VCaP (cell line): Measurements from ENCODE around the gene TPK1.

Experiments
- H3K27ac ChIP-seq: fragments of 450-650 bp; 2 replicates; pipeline ENCODE4 v1.5.1; 2017
- CTCF ChIP-seq: fragments of 450-650 bp; conservative IDR thresholded peaks from 2 replicates; pipeline ENCODE4 v1.5.1; 2017; ENCODE audit warnings: mild to moderate bottlenecking, moderate library complexity

The TPK1 gene

GRCh38 chr7:144824360-144824759 is 11.5 kb downstream of the TPK1 start:
- H3K27ac ChIP-seq, result no peak overlapping the region
- no peak for TF ChIP-seq CTCF

GRCh38 chr7:144822223-144822622 is 13.6 kb downstream of the TPK1 start:
- no peak for TF ChIP-seq CTCF
- H3K27ac ChIP-seq, result no peak overlapping the region

- H3K27ac ChIP-seq, result no peak overlapping the region
- TF ChIP-seq CTCF, result no peak
Observed at GRCh38 chr7:144821067-144821466, 14.8 kb downstream of the TPK1 start.

GRCh38 chr7:144820552-144820951 is 15.3 kb downstream of the TPK1 start:
- H3K27ac ChIP-seq, result no peak overlapping the region
- no peak for TF ChIP-seq CTCF

- H3K27ac ChIP-seq, result no peak overlapping the region
- TF ChIP-seq CTCF, result no peak
Observed at GRCh38 chr7:144819566-144819965, 16.3 kb downstream of the TPK1 start.

- TF ChIP-seq CTCF, result no peak
- H3K27ac ChIP-seq, result no peak overlapping the region
Observed at GRCh38 chr7:144818511-144818910, 17.3 kb downstream of the TPK1 start.

GRCh38 chr7:144817001-144817400 is 18.9 kb downstream of the TPK1 start:
- no peak overlapping the region for H3K27ac ChIP-seq
- no peak for TF ChIP-seq CTCF

- no peak overlapping the region for H3K27ac ChIP-seq
- TF ChIP-seq CTCF, result no peak
Observed at GRCh38 chr7:144814299-144814698, 21.6 kb downstream of the TPK1 start.
